Heart left ventricle (tissue), 16 donors: ENCODE results near the gene PCNX1. TPM values are rescaled to one million over a fixed set of nuclear protein-coding genes. Genes with fewer than 3 reads are reported as not detected.

Experiments
- ATAC-seq, 4 donors: fragments of 200-7000 bp; cut with Tn5 transposase; one replicate each; pipeline ENCODE4 v1.9.1; 2020 to 2022; ENCODE audit warnings: moderate library complexity in 4 of 4, mild to moderate bottlenecking in 3 of 4, moderate number of reproducible peaks in 1 of 4
- DNase-seq, 5 donors: peaks; one replicate each; pipeline ENCODE4 v3.0.0-alpha.2; 2020
- H3K27ac ChIP-seq, 12 donors: fragments of 200-600 bp; sonication (generic) in 4 of 12; one replicate each; pipeline versions ENCODE4 v1.5.0 to v1.8.0; 2016 to 2022; ENCODE audit warnings: mild to moderate bottlenecking in 2 of 12
- H3K27me3 ChIP-seq, 9 donors: fragments of 200-600 bp; sonication (generic) in 2 of 9; one replicate each; pipeline versions ENCODE4 v1.5.1 to v1.8.0; 2016 to 2022; ENCODE audit warnings: mild to moderate bottlenecking in 3 of 9
- H3K36me3 ChIP-seq, 9 donors: fragments of 200-600 bp; sonication (generic) in 2 of 9; one replicate each; pipeline versions ENCODE4 v1.5.0 to v1.8.0; 2018 to 2022; ENCODE audit warnings: mild to moderate bottlenecking in 2 of 9
- H3K4me1 ChIP-seq, 12 donors: fragments of 200-600 bp; sonication (generic) in 4 of 12; one replicate each; pipeline versions ENCODE4 v1.5.0 to v1.8.0; 2016 to 2022; ENCODE audit warnings: mild to moderate bottlenecking in 3 of 12
- H3K4me3 ChIP-seq, 12 donors: fragments of 200-600 bp; sonication (generic) in 4 of 12; one replicate each; pipeline versions ENCODE4 v1.5.0 to v1.8.0; 2017 to 2022; ENCODE audit warnings: mild to moderate bottlenecking in 9 of 12, moderate library complexity in 4 of 12
- H3K9me3 ChIP-seq, 12 donors: fragments of 200-600 bp; sonication (generic) in 4 of 12; one replicate each; pipeline versions ENCODE4 v1.5.0 to v1.8.0; 2016 to 2022; ENCODE audit warnings: mild to moderate bottlenecking in 1 of 12
- CTCF ChIP-seq, 12 donors: fragments of 200-600 bp; sonication (generic) in 4 of 12; IDR thresholded peaks; one replicate each; pipeline versions ENCODE4 v1.5.0 to v1.8.0; 2018 to 2022; ENCODE audit warnings: antibody characterized with exemption in 12 of 12, mild to moderate bottlenecking in 5 of 12
- POLR2A ChIP-seq, 2 donors: fragments of 450-650 bp; IDR thresholded peaks; one replicate each; pipeline ENCODE4 v1.6.1; 2017; ENCODE audit warnings: antibody characterized with exemption in 2 of 2, mild to moderate bottlenecking in 2 of 2, moderate library complexity in 2 of 2
- WGBS, 4 donors: extraction: QIAGEN DNeasy Blood & Tissue Kit in 2 of 4; methylation state at CpG; one replicate each; pipeline versions ENCODE4 v1.1.5 to v1.1.7; 2013 to 2018; 5-methylcytosine and 5-hydroxymethylcytosine counted together
- intact Hi-C, 10 donors: fragments of 100-400 bp; cut with DNase I; formaldehyde crosslinking; loops; one replicate each; pipeline versions ENCODE4 v1.11.1 to v1.14.2; 2022
- polyA plus RNA-seq, 2 donors: library from polyadenylated mRNA; stranded (reverse); fragments of 200-250 nt; gene quantifications; one replicate each; pipeline ENCODE4 v1.2.3, GENCODE V29; 2013
- total RNA-seq, 9 donors: library from RNA; depleted of rRNA in 2 of 9; stranded (reverse); fragments of >200 nt in 2 of 9; fragmentation: NEBNext Ultra II Directional in 3 of 9; extraction: Animal tissue kit (Norgen Biotek cat#: 25700) in 3 of 9; gene quantifications; one replicate each; pipeline versions ENCODE4 v1.1.0 to v1.2.4, GENCODE V29; 2016 to 2023
- donor health status: ischemic (EF 13 %, LVEDD 7.1; RV severe dilation, severe dysfunction).
- donor health status: healthy with polysubstance abuse.
- donor health status: DM: no; HTN: yes; CAD: no.
- donor health status: DM: no; HTN: no; CAD: no.
- donor health status: ischemic (EF 25% LVEDD 6.9; RV normal size, moderate dysfunction).
- donor health status: ischemic (EF 25% LVEDD 5.7; RV mildly dilated, moderate dysfunction).
- donor health status: healthy.
- donor health status: DM: yes; HTN: yes; CAD: no.
- donor health status: ischemic (EF 35%, LVEDD 5.7; RV mildly dilated, moderate dysfunction).
- donor health status: nonischemic (EF 11% LVEDD 7.7; RV severe dilation, severe dysfunction).
- donor health status: DM: yes; HTN: yes; CAD: no.
- donor health status: PGD.
- donor health status: ischemic (EF 29% LVEDD 5.4; RV normal size, mild dysfunction).
- donor health status: nonischemic (EF 23%, LVEDD 6.1; RV moderate dilation, normal function).

The PCNX1 gene
- total and polyA plus RNA-seq, 11 donors, result 6.1 to 64.7 (median 52.7) TPM

- H3K27ac ChIP-seq, result no peak overlapping the region
- ATAC-seq, result no peak
- H3K4me1 ChIP-seq, result peaks cover 0 to 33% (median 0%) of the 10 kb centered on the region in 12 donors
- TF ChIP-seq POLR2A (IDR thresholded peaks at IDR 0.05), result no peak
- no peak for TF ChIP-seq CTCF (IDR thresholded peaks at IDR 0.05)
- H3K9me3 ChIP-seq, result no peaks in the 10 kb centered on the region
- intact Hi-C loops, result no loop called here
- WGBS, 4 donors, result 55 to 73% (median 65%) methylated on average over 2 of the region's 2 CpGs
- no peak overlapping the region for H3K4me3 ChIP-seq
- no peak for DNase-seq
- no peaks in the 10 kb centered on the region for H3K27me3 ChIP-seq
- H3K36me3 ChIP-seq, result no peaks in the 10 kb centered on the region
These were observed 12.4 kb upstream of the PCNX1 start for GRCh38 chr14:70894868-70895267.

GRCh38 chr14:70896317-70896716 is 10.9 kb upstream of the PCNX1 start:
- Histone ChIP-seq H3K27ac (peak overlapping the region in 1 of 12 donors; percentile 79), H3K36me3 (no peaks in the 10 kb centered on the region), H3K4me3 (no peak overlapping the region), H3K9me3 (no peaks in the 10 kb centered on the region), H3K27me3 (no peaks in the 10 kb centered on the region), H3K4me1 (peaks cover 0 to 35% (median 0%) of the 10 kb centered on the region in 12 donors)
- ATAC-seq (no peak), DNase-seq (no peak)
- 74 to 85% (median 84%) methylated on average over 1 of the region's 1 CpG for WGBS, 4 donors
- TF ChIP-seq CTCF (IDR thresholded peaks at IDR 0.05) (no peak), POLR2A (IDR thresholded peaks at IDR 0.05) (no peak)
- intact Hi-C loops, result no loop called here

- no peak for DNase-seq
- no peak for ATAC-seq
- no peaks in the 10 kb centered on the region for H3K36me3 ChIP-seq
- no peaks in the 10 kb centered on the region for H3K27me3 ChIP-seq
- no peaks in the 10 kb centered on the region for H3K9me3 ChIP-seq
- H3K27ac ChIP-seq, result peak overlapping the region in 1 of 12 donors; percentile 79
- intact Hi-C loops, result no loop called here
- no peak overlapping the region for H3K4me3 ChIP-seq
- TF ChIP-seq POLR2A (IDR thresholded peaks at IDR 0.05) (no peak), CTCF (IDR thresholded peaks at IDR 0.05) (no peak)
- 95 to 100% (median 98%) methylated on average over 2 to 3 of the region's 3 CpGs for WGBS, 4 donors
- H3K4me1 ChIP-seq, result peaks cover 0 to 33% (median 0%) of the 10 kb centered on the region in 12 donors
These were observed 10.3 kb upstream of the PCNX1 start for GRCh38 chr14:70896981-70897380.

GRCh38 chr14:70897464-70897863 is 9.8 kb upstream of the PCNX1 start:
- peaks cover 0 to 33% (median 0%) of the 10 kb centered on the region in 12 donors for H3K4me1 ChIP-seq
- H3K9me3 ChIP-seq, result no peaks in the 10 kb centered on the region
- TF ChIP-seq POLR2A (IDR thresholded peaks at IDR 0.05) (no peak), CTCF (IDR thresholded peaks at IDR 0.05) (no peak)
- H3K36me3 ChIP-seq, result no peaks in the 10 kb centered on the region
- no peak for DNase-seq
- WGBS, 4 donors, result 51 to 64% (median 57%) methylated on average over 2 of the region's 2 CpGs
- no peak overlapping the region for H3K4me3 ChIP-seq
- H3K27ac ChIP-seq, result peak overlapping the region in 1 of 12 donors; percentile 79
- intact Hi-C loops, result no loop called here
- H3K27me3 ChIP-seq, result no peaks in the 10 kb centered on the region
- peak in 3 of 4 donors; percentile 26 to 41 (median 33) for ATAC-seq
